Posterior vena cava (tissue), 2 donors: Measurements from ENCODE around the gene PRIMPOL. TPM values are rescaled to one million over a fixed set of nuclear protein-coding genes. Genes with fewer than 3 reads are reported as not detected.
A peak's percentile ranks its signal among the peaks of the same experiment; 100 is the strongest.
"Not testable (repeated sequence)": the region's sequence is repeated elsewhere in the genome, so short reads cannot be mapped to it uniquely, and the experiment has no call there.

Source experiments
- DNase-seq: peaks from one replicate; pipeline ENCODE4 v3.0.0-alpha.2; 2020; ENCODE audit warnings: low spot score
- intact Hi-C, 2 donors: fragments of 100-400 bp; cut with DNase I; formaldehyde crosslinking; loops; one replicate each; pipeline versions ENCODE4 v1.14.1 to v1.14.2; 2022 to 2023
- total RNA-seq, 2 donors: library from RNA; stranded (reverse); fragmentation: NEBNext Ultra II Directional; extraction: Animal tissue kit (Norgen Biotek cat#: 25700); gene quantifications; one replicate each; pipeline ENCODE4 v1.2.1, GENCODE V29; 2021
- donor health status: DM: yes; HTN: yes; CAD: no.
- donor health status: DM: yes; HTN: yes; CAD: no.

The PRIMPOL gene
- total RNA-seq, 2 donors from 2014 or later = 18.1 to 18.8 TPM

DNA sequence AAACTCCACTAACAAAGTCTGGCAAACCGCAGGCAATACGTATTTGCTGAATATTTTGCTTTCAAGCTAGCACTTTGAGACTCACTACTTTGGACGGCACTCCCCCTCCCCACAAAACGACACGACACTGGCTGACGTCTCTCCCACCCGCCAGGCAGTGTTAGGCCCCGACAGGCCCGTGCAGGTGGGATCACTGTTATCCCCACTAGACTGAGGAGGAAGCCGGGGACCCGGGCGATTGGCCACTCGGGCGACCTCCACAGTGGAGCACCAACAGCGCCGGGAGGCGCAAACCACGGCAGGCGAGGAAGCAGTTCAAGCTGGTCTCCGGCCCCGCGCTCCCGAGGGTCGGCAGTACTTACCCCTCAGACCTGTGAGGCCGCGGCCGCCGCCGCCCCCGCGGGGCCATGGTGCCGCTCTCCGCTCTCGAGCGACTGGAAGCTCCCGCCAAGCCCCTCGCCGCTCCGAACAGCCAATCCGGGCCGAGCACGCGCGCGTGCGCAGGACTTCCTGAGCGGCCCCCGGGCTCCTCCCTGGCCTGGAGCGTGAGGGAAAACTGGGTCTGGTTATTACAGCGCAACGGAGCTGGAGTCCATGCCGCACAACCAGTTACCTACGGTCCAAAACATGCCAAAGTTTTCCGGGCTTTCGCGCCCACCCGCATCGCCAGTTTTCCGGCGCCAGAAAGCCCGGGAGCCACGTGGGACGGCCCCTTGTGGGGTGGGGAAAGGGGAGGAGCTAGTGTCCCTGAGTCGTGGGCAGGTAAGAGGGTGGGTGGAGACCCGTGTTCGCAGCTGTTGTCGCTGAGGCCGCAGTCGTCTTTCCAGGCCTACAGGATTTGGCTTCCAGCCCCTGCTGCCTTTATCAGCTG is 84.4 kb downstream of the PRIMPOL start, which contains the start of gene CENPU:
Gene CENPU (minus strand): TSS at position 443 of the 871 bp plus-strand sequence. CDS start 34 bp downstream, at position 409.
- peak; percentile 98 for DNase-seq
- intact Hi-C loops = no loop called here

DNA sequence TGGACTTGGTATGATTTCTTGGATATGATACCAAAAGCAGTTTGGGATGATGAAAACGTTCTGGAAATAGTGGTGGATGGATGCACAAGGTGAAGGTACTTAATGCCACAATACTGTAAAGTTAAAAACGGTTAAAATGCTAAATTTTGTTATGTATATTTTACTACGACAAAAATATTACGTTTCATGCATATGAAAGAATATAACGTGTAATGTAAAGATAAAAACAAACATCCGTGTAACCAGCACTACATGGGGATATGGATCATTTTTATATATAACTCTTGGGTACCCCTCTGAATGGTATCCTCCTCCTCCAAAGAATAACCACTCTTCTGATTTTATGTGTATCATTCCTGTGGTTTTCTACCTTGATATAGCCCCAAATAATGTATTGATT is 85.2 kb downstream of the PRIMPOL start:
- intact Hi-C loops = no loop called here
- DNase-seq = no peak

DNA sequence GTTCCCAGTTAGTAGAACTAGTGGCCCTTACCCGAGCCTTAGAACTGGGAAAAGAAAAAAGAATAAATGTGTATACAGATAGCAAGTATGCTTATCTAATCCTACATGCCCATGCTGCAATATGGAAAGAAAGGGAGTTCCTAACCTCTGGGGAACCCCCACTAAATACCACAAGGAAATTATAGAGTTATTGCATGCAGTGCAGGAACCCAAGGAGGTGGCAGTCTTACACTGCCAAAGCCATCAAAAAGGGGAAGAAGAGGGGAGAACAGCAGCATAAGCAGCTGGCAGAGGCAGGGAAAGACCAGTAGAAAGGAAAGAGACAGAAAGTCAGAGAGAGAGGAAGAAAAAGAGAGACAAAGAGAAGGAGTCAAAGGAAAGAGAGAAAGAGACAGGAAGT is 90.0 kb downstream of the PRIMPOL start:
- intact Hi-C loops, DNase-seq: not testable (repeated sequence)

DNA sequence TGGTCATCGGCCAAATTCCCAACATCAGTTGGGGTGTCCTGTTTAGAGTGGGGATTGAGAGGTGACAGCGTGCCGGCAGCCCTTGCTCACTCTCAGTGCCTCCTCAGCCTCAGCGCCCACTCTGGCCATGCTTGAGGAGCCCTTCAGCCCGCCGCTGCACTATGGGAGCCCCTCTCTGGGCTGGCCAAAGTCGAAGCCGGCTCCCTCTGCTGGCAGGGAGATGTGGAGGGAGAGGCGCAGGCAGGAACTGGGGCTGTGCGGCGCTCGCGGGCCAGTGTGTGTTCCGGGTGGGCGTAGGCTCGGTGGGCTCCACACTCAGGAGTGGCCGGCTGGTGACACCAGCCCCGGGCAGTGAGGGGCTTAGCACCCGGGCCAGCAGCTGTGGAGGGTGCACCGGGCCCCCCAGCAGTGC is 91.4 kb downstream of the PRIMPOL start:
- intact Hi-C loops = loop anchor here in 1 of 2 donors (10.0 kb wide), 1 partner anchor 244 kb away; no protein-coding TSS in a partner anchor
- no peak for DNase-seq

DNA sequence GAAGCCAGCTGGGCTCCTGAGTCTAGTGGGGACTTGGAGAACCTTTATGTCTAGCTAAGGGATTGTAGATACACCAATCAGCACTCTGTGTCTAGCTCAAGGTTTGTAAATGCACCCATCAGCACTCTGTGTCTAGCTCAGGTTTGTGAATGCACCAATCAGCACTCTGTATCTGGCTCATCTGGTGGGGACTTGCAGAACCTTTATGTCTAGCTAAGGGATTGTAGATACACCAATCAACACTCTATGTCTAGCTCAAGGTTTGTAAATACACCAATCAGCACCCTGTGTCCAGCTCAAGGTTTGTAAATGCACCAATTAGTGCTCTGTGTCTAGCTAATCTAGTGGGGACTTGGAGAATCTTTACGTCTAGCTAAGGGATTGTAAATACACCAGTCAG is 92.1 kb downstream of the PRIMPOL start:
- intact Hi-C loops = loop anchor here in 1 of 2 donors (10.0 kb wide), 1 partner anchor 243 kb away; no protein-coding TSS in a partner anchor
- DNase-seq = not testable (repeated sequence)

DNA sequence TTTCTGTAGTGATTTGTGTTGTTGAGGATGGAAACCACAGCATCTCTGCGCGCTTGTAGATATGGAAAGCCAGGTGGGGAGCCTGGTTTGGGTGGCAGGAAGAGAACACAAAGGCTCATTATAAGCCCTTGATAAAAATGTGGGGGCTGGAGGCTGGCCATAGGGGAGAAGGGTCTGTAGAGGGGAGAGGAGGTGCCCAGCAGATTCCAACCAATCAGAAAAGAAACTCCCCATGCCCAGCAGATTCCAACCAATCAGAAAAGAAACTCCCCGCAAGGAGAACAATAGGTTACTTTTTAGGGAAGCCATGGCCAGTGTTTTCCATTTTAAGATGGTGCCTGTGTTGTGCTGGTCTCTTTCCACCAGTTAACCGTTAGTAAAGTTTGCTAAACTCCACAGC is 94.1 kb downstream of the PRIMPOL start:
- intact Hi-C loops = loop anchor here in 1 of 2 donors (10.0 kb wide), 1 partner anchor 241 kb away; no protein-coding TSS in a partner anchor
- DNase-seq = no peak

DNA sequence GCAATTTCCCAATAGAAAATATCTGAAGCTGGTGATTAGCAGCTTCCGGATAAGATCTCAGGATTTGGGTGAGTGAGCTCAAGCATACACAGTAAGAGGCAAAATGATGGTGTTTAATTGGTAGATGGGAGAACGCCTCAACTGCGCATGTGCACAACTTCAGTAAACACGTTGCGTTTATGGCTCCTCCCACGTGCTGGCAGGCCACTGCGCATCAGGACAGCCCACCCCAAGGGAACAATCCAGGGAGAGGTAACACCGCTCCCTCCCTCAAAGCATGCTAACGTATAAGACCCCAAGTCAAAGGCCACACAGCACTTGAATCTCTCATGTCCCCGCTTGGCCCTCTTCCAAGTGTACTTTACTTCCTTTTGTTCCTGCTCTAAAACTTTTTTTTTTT is 94.7 kb downstream of the PRIMPOL start:
- DNase-seq = no peak
- intact Hi-C loops = loop anchor here in 1 of 2 donors (10.0 kb wide), 1 partner anchor 241 kb away; no protein-coding TSS in a partner anchor

Other genes starting within 250 kb of the PRIMPOL start
- 10 to 100 TPM; 25.1 to 29.4 TPM for gene IRF2, start 175.2 kb upstream of the PRIMPOL start, total RNA-seq
- gene CASP3, start 291 bp upstream of the PRIMPOL start, total RNA-seq = 10 to 100 TPM; 16.8 to 17.1 TPM
- 1 to 10 TPM in 1 of 2 donors, under 1 TPM in 1; 0.83 to 1.4 TPM for gene CENPU, start 84.4 kb downstream of the PRIMPOL start, total RNA-seq
- 10 to 100 TPM; 92.4 to 95.4 TPM for gene ACSL1, start 176.2 kb downstream of the PRIMPOL start, total RNA-seq